SU-DHL-6 (cell line): ENCODE results near the gene ZFP69B.

ENCODE experiments used
- CTCF ChIP-seq: fragments of 200-600 bp; sonication (generic); IDR thresholded peaks from one replicate; pipeline ENCODE4 v1.5.1; 2017; ENCODE audit warnings: antibody characterized with exemption, mild to moderate bottlenecking, low read length, moderate library complexity; ENCODE audit not compliant: insufficient read depth, poor library complexity, severe bottlenecking
- EZH2phosphoT487 ChIP-seq: fragments of 200-600 bp; sonication (generic), shearing (Covaris generic); conservative IDR thresholded peaks from 2 replicates; pipeline ENCODE4 v1.6.1; 2018; ENCODE audit warnings: mild to moderate bottlenecking, antibody characterized with exemption, low read length, moderate library complexity, mixed read lengths

GRCh38 chr1:40439247-40439646 is 11.0 kb upstream of the ZFP69B start:
- TF ChIP-seq CTCF = no peak
- no peak for TF ChIP-seq EZH2phosphoT487
